Subcutaneous adipose tissue (tissue), 4 donors: ENCODE data around the gene SNRNP27. TPM values are rescaled to one million over a fixed set of nuclear protein-coding genes. Genes with fewer than 3 reads are reported as not detected.

ENCODE experiments used
- total RNA-seq, 4 donors: library from RNA; depleted of rRNA; stranded (reverse); fragments of >200 nt; gene quantifications; one replicate each; pipeline ENCODE4 v1.1.0, GENCODE V29; 2016
- TF ChIP-seq, protein P1 (sequence below): fragments of 450-650 bp; IDR thresholded peaks from one replicate; pipeline ENCODE4 v1.5.1; 2016; ENCODE audit warnings: low read depth, mild to moderate bottlenecking, control low read depth, antibody characterized with exemption, moderate library complexity

Gene SNRNP27, protein sequence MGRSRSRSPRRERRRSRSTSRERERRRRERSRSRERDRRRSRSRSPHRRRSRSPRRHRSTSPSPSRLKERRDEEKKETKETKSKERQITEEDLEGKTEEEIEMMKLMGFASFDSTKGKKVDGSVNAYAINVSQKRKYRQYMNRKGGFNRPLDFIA
- 100 to 1,000 TPM in 2 of 4 donors, 10 to 100 TPM in 2; 66.7 to 125 (median 86.0) TPM for total RNA-seq

DNA sequence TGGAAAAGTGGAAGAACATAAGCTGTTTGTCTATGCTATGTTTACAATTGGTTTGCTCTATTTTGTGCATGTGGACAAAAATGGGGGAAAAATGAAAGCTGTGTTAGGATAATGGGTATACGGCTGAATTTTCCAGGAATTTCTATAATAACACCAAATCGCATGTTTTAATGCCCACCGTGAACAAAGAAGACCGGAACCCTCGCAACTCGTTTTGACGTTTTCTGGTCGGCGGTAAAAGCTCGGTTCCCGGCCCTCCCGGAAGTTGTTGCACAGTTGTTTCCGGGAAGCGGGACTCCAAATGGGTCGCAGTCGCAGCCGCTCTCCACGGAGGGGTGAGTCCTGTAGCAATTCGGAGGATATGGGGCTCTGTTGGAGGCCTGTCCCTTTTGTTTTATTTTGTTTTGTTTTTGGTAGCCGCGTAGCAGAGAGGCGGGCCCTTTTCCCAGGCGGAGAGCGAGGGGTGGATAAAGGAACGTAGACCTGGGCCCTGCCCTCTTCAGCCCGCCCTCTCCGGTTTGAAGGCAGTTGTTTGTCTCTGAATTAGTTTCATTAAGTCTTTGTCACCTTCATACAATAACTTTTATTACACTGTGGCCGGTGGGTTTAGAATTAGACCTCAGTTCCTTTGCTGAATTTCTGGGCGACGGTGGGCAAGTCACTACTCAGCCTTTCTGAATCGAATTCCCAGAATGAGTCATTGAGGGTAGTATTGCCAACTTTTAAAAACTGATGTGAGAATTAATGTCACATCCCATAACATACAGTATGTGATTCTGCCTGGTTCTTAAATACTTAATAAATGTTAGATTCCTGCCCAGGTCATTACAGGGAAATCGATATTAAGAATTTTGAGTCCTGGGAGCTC is at the start of gene SNRNP27:
Gene SNRNP27 (plus strand): TSS at position 273 of the 868 bp plus-strand sequence. CDS start 29 bp downstream, at position 302.
- TF ChIP-seq, protein P1, sequence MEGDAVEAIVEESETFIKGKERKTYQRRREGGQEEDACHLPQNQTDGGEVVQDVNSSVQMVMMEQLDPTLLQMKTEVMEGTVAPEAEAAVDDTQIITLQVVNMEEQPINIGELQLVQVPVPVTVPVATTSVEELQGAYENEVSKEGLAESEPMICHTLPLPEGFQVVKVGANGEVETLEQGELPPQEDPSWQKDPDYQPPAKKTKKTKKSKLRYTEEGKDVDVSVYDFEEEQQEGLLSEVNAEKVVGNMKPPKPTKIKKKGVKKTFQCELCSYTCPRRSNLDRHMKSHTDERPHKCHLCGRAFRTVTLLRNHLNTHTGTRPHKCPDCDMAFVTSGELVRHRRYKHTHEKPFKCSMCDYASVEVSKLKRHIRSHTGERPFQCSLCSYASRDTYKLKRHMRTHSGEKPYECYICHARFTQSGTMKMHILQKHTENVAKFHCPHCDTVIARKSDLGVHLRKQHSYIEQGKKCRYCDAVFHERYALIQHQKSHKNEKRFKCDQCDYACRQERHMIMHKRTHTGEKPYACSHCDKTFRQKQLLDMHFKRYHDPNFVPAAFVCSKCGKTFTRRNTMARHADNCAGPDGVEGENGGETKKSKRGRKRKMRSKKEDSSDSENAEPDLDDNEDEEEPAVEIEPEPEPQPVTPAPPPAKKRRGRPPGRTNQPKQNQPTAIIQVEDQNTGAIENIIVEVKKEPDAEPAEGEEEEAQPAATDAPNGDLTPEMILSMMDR = no peak

DNA sequence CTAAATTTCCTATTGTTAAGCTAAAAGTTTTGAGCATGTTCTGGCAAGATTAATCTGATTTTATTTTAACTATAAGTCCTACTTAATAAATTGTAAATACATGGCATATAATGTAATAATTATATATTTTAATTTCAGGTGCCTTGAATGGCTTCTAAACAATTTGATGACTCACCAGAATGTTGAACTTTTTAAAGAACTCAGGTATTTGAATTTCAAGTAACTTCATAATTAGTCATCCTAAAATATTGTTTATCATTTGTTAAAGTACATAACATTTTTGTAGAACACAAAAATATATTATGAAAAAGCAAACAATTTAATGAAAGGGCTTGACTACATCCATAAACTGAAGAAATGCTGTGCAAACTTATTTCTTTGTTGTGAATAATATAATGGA is 49.8 kb upstream of the SNRNP27 start:
- TF ChIP-seq, protein P1 = no peak

DNA sequence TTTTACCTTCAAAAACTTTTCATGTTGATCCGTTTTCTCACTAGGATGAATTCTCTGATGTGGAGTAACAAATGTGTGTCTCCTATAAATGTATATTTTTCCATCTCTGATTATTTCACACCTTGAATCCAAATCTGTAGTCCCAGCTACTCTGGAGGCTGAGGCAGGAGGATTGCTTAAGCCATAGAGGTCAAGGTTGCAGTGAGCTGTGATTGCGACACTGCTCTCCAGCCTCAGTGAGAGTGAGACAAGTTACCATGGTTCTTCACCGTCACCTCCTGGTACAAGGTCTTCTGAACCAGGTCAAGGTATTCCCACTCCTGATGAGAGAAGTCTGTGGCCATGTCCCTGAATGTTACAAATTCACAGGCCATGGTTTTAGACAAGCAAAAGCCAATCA is 49.2 kb upstream of the SNRNP27 start:
- TF ChIP-seq, protein P1 = no peak

DNA sequence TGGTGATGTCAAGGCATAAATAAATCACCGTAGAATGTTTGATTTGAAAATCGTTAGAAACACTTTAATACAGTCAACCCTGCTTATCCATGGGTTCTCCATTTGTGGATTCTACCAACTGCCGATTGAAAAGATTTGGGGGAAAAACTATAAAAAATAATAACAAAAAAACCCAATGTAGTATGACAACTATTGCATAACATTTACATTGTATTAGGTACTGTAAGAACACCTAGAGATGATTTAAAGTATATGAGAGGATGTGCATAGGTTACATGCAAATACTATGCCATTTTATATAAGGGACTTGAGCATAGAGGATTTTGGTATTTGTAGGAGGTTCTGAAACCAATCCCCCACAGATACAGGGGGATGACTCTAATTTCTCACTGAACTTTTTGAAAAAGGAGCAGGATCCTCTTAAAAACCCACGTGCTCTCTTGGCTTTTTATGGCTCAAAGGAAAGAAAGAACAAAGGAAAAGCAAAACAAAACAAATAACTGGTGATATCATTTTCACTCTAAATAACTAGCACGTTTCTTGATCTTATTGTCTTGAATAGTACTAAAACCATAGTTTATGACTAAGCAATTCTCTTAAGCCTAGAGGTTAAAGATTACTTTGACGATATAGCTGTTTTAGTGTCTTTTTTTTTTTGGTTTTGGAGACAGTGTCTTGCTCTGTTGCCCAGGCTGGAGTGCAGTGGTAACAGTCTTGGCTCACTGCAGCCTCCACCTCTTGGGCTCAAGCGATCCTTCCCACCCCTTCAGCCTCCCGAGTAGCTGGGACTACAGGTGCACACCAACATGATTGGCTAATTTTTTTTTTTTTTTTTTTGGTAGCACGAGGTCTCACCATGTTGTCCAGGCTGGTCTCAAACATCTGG is 47.3 kb upstream of the SNRNP27 start:
- TF ChIP-seq, protein P1 = no peak

DNA sequence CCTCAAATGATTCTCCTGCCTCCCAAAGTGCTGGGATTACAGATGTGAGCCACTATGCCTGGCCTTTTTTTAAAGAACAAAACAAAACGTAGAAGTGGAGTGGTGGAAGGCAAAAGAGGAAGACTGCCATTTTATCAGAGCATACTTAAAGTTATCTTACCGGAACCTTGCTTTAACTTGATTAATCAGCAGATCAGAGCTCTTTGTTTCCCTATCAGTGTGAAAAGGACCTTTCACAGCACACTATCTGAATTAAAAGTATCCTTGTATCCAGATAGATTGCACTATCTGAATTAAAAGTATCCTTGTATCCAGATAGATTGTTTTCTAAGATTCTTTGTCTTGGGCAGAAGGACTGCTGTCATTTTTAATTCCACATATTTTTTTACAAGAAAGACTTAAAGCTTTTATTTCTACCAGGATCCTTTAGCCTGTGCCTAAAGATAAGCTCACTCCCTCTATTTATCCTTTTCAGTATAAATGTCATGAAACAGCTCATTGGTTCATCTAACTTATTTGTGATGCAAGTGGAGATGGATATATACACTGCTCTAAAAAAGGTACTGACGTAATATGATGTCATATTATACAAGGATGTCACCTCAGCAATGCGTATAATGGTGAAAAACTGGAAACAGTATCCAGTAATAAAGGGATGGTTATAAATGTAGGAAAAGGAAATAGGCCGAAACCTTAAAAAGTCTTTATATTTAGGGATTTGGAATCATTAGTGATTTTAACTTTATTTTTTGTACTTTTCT is 46.5 kb upstream of the SNRNP27 start:
- TF ChIP-seq, protein P1 = no peak

DNA sequence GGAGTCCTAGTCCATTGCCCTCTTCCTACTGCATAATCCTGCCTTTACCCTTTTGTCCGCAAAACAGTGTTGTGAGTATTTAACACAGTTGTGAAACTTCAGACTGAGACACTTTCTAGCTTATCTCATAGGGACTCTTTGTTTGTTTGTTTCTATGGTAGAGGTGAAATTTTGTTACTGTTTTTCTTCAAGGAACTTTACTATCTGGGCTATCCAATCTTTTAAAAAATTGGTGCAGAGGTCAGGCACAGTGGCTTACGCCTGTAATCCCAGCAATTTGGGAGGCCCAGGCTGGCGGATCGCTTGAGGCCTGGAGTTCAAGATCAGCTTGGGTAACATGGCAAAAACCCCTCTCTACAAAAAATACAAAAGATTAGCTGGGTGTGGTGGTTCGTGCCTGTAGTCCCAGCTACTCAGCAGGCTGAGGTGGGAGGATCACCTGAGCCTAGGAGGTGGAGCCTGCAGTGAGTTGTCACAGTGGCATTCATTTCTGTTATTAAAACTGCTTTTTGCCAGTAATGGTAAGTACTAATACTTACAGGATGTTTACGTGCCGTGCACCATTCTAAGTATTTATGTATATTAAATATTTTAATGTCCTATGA is 45.5 kb upstream of the SNRNP27 start:
- TF ChIP-seq, protein P1 = no peak
